ENCODE data around the gene RPL37A.
"Not testable (repeated sequence)": the region's sequence is repeated elsewhere in the genome, so short reads cannot be mapped to it uniquely, and the experiment has no call there.

RPL37A gene

DNA sequence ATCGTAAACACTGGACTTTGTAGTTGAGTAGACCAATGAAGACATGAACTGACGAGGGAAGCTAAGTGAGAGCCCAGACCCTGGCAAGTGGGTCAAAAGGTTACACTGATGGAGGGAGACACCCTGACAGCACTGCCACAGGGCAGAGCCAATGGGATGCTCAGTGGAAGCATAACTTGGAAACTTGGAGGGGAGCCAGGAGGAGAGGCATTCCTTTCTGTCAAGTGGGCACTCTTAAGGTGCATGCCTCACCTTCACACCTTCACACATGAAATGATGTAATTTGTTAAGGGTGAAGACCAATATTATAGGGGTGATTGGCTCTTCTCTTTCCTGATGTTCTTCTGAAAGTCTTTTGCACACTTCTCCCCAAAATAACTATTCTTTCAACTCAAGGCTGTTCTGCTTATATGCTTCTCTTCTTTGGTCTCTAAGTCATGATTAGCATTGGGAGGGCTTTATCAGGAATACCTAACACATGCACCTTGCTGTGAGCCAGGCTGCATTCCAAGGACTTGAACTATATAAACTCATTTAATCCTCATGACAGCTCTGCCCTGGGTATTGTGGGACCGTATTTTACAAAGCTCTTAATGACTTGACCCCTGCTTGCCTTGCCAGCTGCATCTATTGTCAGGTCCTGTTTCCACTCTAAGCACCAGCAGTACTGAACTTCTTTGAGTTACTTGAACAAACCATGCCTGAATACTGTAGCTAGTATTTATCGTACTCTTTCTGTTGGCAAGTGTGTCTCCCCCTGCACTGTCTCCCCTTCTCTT lies 19.0 kb downstream of the RPL37A start:
- no peak for DNase-seq (ENCODE audit: low read depth)

DNA sequence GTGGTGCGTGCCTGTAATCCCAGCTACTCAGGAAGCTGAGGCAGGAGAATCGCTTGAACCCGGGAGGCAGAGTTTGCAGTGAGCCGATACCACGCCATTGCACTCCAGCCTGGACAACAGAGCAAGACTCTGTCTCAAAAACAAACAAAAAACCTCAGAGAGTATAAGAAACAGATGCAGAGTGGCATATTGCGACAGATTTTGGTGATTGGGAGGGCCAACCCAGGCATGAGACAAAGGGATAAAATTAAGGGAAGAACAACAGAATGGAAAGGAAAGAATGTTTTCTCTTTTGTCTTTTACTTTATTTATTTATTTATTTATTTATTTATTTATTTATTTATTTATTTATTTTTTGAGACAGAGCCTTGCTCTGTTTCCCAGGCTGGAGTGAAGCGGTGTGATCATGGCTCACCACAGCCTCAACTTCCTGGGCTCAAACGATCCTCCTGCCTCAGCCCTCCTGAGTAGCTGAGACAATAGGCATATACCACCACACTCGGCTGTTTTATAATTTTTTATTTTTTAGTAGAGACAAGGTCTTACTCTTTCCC lies 20.0 kb downstream of the RPL37A start:
- not testable (repeated sequence) for DNase-seq (ENCODE audit: low read depth)

DNA sequence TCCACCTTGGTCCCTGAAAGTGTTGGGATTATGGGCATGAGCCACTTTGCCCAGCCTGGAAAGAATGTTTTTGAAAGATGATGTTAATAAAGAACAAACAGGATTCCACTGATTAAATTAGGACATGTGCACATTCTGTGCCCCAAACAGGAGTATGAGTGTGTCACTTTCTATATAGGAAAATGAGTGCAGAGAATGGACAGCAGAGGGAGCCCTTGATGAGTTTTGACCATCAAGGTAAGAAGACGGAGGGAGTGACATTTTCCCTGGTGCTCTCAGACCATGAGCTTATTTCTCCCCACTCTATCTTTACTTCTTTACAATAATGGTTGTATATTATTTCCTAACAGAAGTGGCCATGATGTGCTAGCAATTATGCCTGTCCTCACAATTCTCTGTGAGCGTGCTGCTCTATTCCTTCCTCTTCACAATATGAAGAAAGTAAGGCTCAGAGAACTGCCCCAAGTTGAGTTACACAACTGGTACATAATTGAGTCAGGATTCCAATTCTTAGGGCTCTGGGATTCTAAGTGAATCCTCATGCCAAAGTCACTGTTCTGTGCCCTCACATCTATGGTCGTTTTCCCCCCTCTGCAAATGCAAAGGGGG lies 20.6 kb downstream of the RPL37A start:
- no peak for DNase-seq (ENCODE audit: low read depth)

DNA sequence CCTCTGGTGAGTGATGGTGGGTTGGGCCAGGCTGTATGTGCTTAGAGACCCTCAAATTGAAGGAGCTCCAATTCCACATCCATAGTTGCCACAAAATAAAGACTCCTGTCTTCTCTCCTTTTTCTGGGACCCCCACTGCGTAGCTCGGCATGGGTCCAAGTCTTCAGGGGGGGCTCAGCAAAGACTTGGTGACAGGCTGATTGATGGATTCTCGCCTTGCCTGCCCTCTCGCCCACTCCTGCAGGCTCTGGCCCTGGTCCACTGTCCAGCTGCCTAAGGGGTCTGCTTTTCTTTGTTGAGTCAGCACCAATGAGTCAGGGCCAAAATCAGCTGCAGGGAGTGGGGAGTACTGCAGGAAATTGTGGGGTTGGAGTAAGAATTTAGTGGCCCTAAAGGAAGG lies 21.5 kb downstream of the RPL37A start:
- no peak for DNase-seq (ENCODE audit: low read depth)

DNA sequence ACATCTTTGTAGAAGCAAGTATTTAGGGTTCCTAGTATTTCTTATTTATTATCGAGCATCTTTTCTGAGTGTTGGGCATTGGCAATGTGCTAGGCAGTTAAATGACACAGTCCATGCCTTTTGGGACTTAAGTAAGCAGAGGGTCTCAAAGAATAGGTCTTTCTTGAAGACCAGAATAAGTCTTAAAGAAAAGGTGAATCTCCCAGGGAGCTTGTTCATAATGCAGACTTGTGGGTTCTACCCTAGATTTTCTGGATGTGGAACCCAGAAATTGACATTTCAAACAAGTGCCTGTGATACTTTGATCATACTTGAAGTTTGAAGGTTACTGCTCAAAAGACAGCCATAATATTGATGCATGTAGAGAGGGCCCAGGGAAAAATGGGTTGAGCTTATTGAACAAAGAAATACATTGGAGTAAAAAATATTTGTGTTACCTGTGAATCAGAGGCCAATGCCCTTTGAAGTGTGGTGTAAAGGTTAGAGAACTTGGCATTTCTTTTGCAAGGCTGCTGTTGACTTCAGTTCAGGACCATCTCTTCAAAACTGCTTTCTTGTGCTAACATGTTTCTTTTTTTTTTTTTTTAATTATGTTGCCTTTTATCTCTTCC lies 24.4 kb downstream of the RPL37A start:
- no peak for DNase-seq (ENCODE audit: low read depth)

DNA sequence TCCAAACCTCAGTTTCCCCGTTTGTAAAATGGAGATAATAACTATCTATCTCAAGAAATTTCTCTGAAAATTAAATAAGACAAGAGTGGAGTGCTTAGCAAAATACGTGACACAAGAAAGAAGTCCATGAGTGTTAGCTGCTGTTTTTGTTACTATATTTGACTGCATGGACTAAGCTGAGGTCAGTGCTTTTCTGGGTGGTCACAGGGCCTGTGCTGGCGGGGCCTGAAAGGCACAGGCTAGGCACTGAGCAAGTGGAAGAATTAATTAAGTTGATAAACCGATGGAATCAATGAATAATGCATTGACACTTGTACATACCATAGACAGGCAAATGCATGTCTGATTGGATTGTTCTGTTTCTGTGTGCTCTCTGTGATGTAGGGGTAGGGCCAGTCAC lies 27.3 kb downstream of the RPL37A start:
- DNase-seq (ENCODE audit: low read depth): no peak

DNA sequence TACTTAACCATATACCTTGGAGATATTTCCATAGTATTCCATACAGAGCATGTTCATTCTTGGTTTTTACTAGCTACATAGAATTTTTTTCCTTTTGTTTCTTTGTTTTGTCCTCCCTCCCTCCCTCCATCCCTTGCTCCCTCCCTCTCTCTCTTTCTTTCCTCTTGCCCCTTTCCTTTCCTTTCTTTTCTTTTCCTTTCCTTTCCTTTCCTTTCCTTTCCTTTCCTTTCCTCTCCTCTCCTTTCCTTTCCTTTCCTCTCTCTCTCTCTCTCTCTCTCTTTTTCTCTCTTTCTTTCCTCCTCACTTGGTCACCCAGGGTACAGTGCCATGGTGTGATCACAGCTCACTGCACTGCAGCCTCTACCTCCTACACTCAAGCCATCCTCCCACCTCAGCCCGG lies 28.3 kb downstream of the RPL37A start:
- no peak for DNase-seq (ENCODE audit: low read depth)

GRCh38 chr2:216527600-216527999 lies 29.0 kb downstream of the RPL37A start:
- DNase-seq (ENCODE audit: low read depth): no peak

DNA sequence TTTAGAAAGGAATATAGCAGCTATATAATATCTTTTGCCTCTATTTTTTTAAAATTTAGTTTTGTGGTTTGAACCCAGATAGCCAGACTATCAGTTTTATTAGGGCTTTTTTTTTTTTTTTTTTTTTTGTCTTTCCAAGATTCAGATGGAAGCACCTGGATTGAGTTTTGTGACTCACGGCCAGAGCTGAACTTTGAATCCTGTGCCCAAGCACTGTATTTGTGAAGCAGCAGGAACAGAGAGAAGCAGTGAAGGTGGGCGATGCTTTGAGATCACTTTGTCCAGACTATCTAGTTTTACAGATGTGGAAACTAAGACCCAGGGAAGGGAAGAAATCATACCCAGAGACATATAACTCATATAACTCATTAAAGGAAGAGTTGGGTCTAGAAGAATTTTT lies 33.9 kb downstream of the RPL37A start:
- DNase-seq (ENCODE audit: low read depth): no peak

- no peak for DNase-seq (ENCODE audit: low read depth)
Measured at GRCh38 chr2:216533609-216534008, 35.0 kb downstream of the RPL37A start.

DNA sequence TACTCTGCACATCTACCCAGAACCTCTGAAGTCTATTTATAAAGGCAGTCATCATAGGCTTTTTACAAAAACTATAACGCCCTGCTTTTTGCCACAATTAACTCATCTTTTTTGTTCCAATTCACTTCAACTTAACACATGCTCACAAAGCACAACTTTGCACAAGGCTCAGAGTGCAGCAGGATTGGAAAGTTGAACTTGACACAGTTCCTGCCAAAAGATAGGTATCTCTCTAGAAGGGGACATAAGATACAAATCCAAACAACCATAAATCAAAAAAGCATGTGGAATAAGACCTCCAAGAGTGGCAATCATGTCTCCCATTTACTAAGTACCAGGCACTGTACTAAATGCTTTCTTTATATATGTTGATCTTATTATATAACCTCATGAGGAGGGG lies 36.2 kb downstream of the RPL37A start:
- DNase-seq (ENCODE audit: low read depth): no peak

DNA sequence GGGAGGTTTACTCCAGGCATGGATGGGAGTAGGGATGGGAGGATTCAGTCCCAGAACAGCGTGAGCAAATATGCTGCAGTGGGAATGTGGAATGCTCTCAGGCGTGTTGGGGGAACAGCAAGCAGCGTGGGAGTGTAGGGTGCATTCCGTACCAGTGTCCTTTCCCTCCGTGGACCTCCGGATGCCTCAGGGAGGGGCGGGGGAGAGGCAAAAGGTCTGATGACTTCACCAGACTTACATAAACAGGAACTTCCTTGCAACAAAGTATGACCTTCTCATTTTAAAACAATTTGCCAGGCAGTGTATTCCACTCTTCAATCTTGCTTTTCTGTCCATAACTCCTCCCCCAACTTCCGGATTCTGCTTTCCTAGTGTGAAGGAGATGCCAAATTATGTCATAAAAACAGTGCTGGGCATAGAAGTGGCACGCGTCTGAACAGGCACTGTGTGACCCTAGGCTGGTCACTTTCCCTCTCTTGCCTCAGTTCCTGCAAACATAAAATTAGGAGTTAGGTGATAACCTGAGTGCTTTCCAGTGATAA lies 36.9 kb downstream of the RPL37A start:
- no peak for DNase-seq (ENCODE audit: low read depth)

- DNase-seq (ENCODE audit: low read depth): no peak
Measured at GRCh38 chr2:216536734-216537210, 38.1 kb downstream of the RPL37A start.

DNA sequence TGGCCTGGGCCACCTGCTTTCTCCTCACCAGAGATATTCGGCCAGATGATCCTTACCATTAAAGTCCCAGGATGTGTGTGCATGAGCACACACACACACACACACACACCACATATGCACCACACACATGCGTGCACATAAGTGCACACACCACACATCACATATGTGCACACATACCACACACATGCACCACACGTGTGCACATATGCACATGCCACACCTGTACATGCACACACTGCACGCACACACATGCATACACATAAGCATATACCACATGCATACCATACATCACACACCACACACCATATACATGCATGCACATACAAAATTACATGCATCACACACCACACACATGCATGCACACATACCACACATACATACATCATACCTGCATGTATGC lies 38.7 kb downstream of the RPL37A start:
- no peak for DNase-seq (ENCODE audit: low read depth)

GRCh38 chr2:216538538-216538937 lies 39.9 kb downstream of the RPL37A start:
- DNase-seq (ENCODE audit: low read depth): no peak

DNA sequence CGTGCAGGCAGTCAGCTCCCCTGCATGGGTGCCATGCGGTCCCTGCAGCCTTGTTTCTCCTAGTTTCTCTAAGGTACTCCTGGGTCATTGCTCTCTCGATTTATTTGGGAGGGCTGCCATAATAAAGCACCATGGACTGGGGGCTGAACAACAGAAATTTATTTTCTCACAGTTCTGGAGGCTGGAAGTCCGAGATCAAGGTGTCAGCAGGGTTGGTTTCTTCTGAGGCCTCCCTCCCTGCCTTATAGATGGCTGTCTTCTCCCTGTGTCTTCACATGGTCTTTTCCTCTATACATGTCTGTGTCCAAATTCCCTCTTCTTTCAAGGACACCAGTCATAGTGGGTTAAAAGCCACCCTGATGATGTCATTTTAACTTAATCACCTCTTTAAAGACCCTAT lies 40.5 kb downstream of the RPL37A start:
- DNase-seq (ENCODE audit: low read depth): no peak

- DNase-seq (ENCODE audit: low read depth): no peak
Measured at GRCh38 chr2:216539791-216540241, 41.2 kb downstream of the RPL37A start.

GRCh38 chr2:216540920-216541319 lies 42.3 kb downstream of the RPL37A start:
- no peak for DNase-seq (ENCODE audit: low read depth)

GRCh38 chr2:216541505-216541904 lies 42.9 kb downstream of the RPL37A start:
- no peak for DNase-seq (ENCODE audit: low read depth)

GRCh38 chr2:216545359-216545758 lies 46.7 kb downstream of the RPL37A start:
- no peak for DNase-seq (ENCODE audit: low read depth)

- no peak for DNase-seq (ENCODE audit: low read depth)
Measured at GRCh38 chr2:216546241-216546640, 47.6 kb downstream of the RPL37A start.

DNA sequence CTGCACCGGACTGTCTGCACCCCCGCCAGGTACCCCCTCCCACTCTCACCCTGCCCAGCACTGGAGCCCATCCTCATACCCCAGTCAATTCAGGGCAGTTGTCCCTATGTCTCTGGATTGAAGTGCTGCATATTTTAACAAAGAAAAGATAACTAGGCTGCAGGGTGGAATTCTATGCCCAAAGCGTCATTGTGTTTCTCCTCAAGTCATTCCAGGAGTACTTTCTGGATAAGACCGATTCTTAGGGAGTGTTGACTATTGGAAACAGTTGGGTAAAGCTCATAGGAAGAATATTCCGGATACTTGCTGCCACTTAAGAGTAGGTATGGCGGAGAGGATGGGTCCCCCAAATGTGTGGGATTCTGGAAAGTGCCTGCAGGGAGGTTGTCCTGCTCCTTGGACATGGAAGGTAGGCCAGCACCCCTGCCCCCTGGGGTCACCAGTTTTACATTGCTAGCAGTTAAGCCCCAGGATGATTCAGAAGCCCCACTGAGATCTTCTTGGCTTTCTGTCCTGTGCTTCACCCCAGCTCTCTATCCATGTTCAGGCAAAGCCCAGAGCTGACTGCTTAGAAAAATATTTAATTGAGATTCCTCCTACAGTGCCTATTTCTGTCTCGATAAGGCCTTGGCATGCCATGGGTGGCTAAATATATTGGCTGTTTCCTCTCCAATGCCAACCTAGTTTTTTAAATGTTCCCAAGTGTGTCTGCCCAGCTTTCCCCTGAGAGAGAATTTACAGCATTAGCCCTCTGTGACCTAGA lies 48.2 kb downstream of the RPL37A start:
- DNase-seq (ENCODE audit: low read depth): no peak
